ENCODE measurements around the gene ARAP3.

Gene ARAP3

GRCh38 chr5:141685591-141685990 lies 3.6 kb upstream of the ARAP3 start:
- Histone ChIP-seq H2AFZ (ENCODE audit: low read length, unreplicated experiment) (no peak overlapping the region), H3K27me3 (ENCODE audit: insufficient read depth, low read length) (peaks cover 19% of the 10 kb centered on the region), H3K27ac (ENCODE audit: low read depth, low read length) (no peak overlapping the region), H3K4me3 (ENCODE audit: low read depth, low read length) (no peak overlapping the region), H3K79me2 (ENCODE audit: control insufficient read depth, insufficient read depth, low read length, unreplicated experiment) (peaks cover 4% of the 10 kb centered on the region), H3K4me1 (ENCODE audit: control insufficient read depth, insufficient read depth, low read length, unreplicated experiment) (peaks cover 17% of the 10 kb centered on the region), H3K36me3 (ENCODE audit: insufficient read depth, low read length) (no peaks in the 10 kb centered on the region)

GRCh38 chr5:141683596-141684141 lies 1.6 kb upstream of the ARAP3 start:
- Histone ChIP-seq H3K27ac (ENCODE audit: low read depth, low read length) (no peak overlapping the region), H3K4me3 (ENCODE audit: low read depth, low read length) (no peak overlapping the region), H3K4me1 (ENCODE audit: control insufficient read depth, insufficient read depth, low read length, unreplicated experiment) (peaks cover 26% of the 10 kb centered on the region)

GRCh38 chr5:141681295-141681694 lies 735 bp downstream of the ARAP3 start:
- Histone ChIP-seq H3K27ac (ENCODE audit: low read depth, low read length) (peak overlapping the region; percentile 88), H2AFZ (ENCODE audit: low read length, unreplicated experiment) (peak overlapping the region; percentile 4), H3K4me1 (ENCODE audit: control insufficient read depth, insufficient read depth, low read length, unreplicated experiment) (peaks cover 26% of the 10 kb centered on the region), H3K36me3 (ENCODE audit: insufficient read depth, low read length) (no peaks in the 10 kb centered on the region), H3K27me3 (ENCODE audit: insufficient read depth, low read length) (no peaks in the 10 kb centered on the region), H3K79me2 (ENCODE audit: control insufficient read depth, insufficient read depth, low read length, unreplicated experiment) (peaks cover 20% of the 10 kb centered on the region), H3K4me3 (ENCODE audit: low read depth, low read length) (peak overlapping the region; percentile 71)

More at GRCh38 chr5:141683596-141684141, 1.6 kb upstream of the ARAP3 start:
- Histone ChIP-seq H3K27me3 (ENCODE audit: insufficient read depth, low read length) (no peaks in the 10 kb centered on the region), H3K79me2 (ENCODE audit: control insufficient read depth, insufficient read depth, low read length, unreplicated experiment) (peaks cover 20% of the 10 kb centered on the region), H3K36me3 (ENCODE audit: insufficient read depth, low read length) (no peaks in the 10 kb centered on the region), H2AFZ (ENCODE audit: low read length, unreplicated experiment) (no peak overlapping the region)

- Histone ChIP-seq H3K27me3 (ENCODE audit: insufficient read depth, low read length) (no peaks in the 10 kb centered on the region), H3K79me2 (ENCODE audit: control insufficient read depth, insufficient read depth, low read length, unreplicated experiment) (peaks cover 20% of the 10 kb centered on the region), H3K27ac (ENCODE audit: low read depth, low read length) (peak overlapping the region; percentile 88), H3K36me3 (ENCODE audit: insufficient read depth, low read length) (no peaks in the 10 kb centered on the region), H3K4me1 (ENCODE audit: control insufficient read depth, insufficient read depth, low read length, unreplicated experiment) (peaks cover 26% of the 10 kb centered on the region), H2AFZ (ENCODE audit: low read length, unreplicated experiment) (peak overlapping the region; percentile 4), H3K4me3 (ENCODE audit: low read depth, low read length) (peak overlapping the region; percentile 71)
Observed at GRCh38 chr5:141680751-141681201, 1.3 kb downstream of the ARAP3 start.

GRCh38 chr5:141680178-141680577 lies 1.9 kb downstream of the ARAP3 start:
- no peak overlapping the region for H2AFZ ChIP-seq (ENCODE audit: low read length, unreplicated experiment)
- H3K36me3 ChIP-seq (ENCODE audit: insufficient read depth, low read length), result no peaks in the 10 kb centered on the region
- H3K4me3 ChIP-seq (ENCODE audit: low read depth, low read length), result peak overlapping the region; percentile 71
- peak overlapping the region; percentile 88; the same call in 1 of the 2 replicates for H3K27ac ChIP-seq (ENCODE audit: low read depth, low read length)
- H3K27me3 ChIP-seq (ENCODE audit: insufficient read depth, low read length), result no peaks in the 10 kb centered on the region
- peaks cover 20% of the 10 kb centered on the region for H3K79me2 ChIP-seq (ENCODE audit: control insufficient read depth, insufficient read depth, low read length, unreplicated experiment)
- H3K4me1 ChIP-seq (ENCODE audit: control insufficient read depth, insufficient read depth, low read length, unreplicated experiment), result peaks cover 26% of the 10 kb centered on the region

- no peaks in the 10 kb centered on the region for H3K36me3 ChIP-seq (ENCODE audit: insufficient read depth, low read length)
Observed at GRCh38 chr5:141677415-141677814, 4.6 kb downstream of the ARAP3 start.

GRCh38 chr5:141675672-141676071 lies 6.4 kb downstream of the ARAP3 start:
- Histone ChIP-seq H3K27me3 (ENCODE audit: insufficient read depth, low read length) (no peaks in the 10 kb centered on the region), H3K27ac (ENCODE audit: low read depth, low read length) (no peak overlapping the region), H3K4me3 (ENCODE audit: low read depth, low read length) (no peak overlapping the region), H3K36me3 (ENCODE audit: insufficient read depth, low read length) (no peaks in the 10 kb centered on the region), H3K4me1 (ENCODE audit: control insufficient read depth, insufficient read depth, low read length, unreplicated experiment) (peaks cover 10% of the 10 kb centered on the region), H2AFZ (ENCODE audit: low read length, unreplicated experiment) (no peak overlapping the region), H3K79me2 (ENCODE audit: control insufficient read depth, insufficient read depth, low read length, unreplicated experiment) (peaks cover 17% of the 10 kb centered on the region)

More at GRCh38 chr5:141677415-141677814, 4.6 kb downstream of the ARAP3 start:
- Histone ChIP-seq H2AFZ (ENCODE audit: low read length, unreplicated experiment) (no peak overlapping the region), H3K4me3 (ENCODE audit: low read depth, low read length) (no peak overlapping the region), H3K79me2 (ENCODE audit: control insufficient read depth, insufficient read depth, low read length, unreplicated experiment) (peaks cover 20% of the 10 kb centered on the region), H3K4me1 (ENCODE audit: control insufficient read depth, insufficient read depth, low read length, unreplicated experiment) (peaks cover 22% of the 10 kb centered on the region), H3K27me3 (ENCODE audit: insufficient read depth, low read length) (no peaks in the 10 kb centered on the region), H3K27ac (ENCODE audit: low read depth, low read length) (no peak overlapping the region)

GRCh38 chr5:141674747-141675146 lies 7.3 kb downstream of the ARAP3 start:
- H3K36me3 ChIP-seq (ENCODE audit: insufficient read depth, low read length), result no peaks in the 10 kb centered on the region
- peaks cover under 1% of the 10 kb centered on the region for H3K4me1 ChIP-seq (ENCODE audit: control insufficient read depth, insufficient read depth, low read length, unreplicated experiment)
- no peak overlapping the region for H3K4me3 ChIP-seq (ENCODE audit: low read depth, low read length)
- H2AFZ ChIP-seq (ENCODE audit: low read length, unreplicated experiment), result no peak overlapping the region
- no peak overlapping the region for H3K27ac ChIP-seq (ENCODE audit: low read depth, low read length)
- peaks cover 8% of the 10 kb centered on the region for H3K79me2 ChIP-seq (ENCODE audit: control insufficient read depth, insufficient read depth, low read length, unreplicated experiment)
- H3K27me3 ChIP-seq (ENCODE audit: insufficient read depth, low read length), result no peaks in the 10 kb centered on the region

- Histone ChIP-seq H3K4me1 (ENCODE audit: control insufficient read depth, insufficient read depth, low read length, unreplicated experiment) (no peaks in the 10 kb centered on the region), H2AFZ (ENCODE audit: low read length, unreplicated experiment) (no peak overlapping the region), H3K27me3 (ENCODE audit: insufficient read depth, low read length) (no peaks in the 10 kb centered on the region), H3K36me3 (ENCODE audit: insufficient read depth, low read length) (no peaks in the 10 kb centered on the region), H3K27ac (ENCODE audit: low read depth, low read length) (no peak overlapping the region), H3K79me2 (ENCODE audit: control insufficient read depth, insufficient read depth, low read length, unreplicated experiment) (no peaks in the 10 kb centered on the region), H3K4me3 (ENCODE audit: low read depth, low read length) (no peak overlapping the region)
Observed at GRCh38 chr5:141672841-141673813, 8.9 kb downstream of the ARAP3 start.

GRCh38 chr5:141672071-141672840 lies 9.8 kb downstream of the ARAP3 start:
- no peaks in the 10 kb centered on the region for H3K4me1 ChIP-seq (ENCODE audit: control insufficient read depth, insufficient read depth, low read length, unreplicated experiment)
- no peaks in the 10 kb centered on the region for H3K27me3 ChIP-seq (ENCODE audit: insufficient read depth, low read length)
- no peaks in the 10 kb centered on the region for H3K36me3 ChIP-seq (ENCODE audit: insufficient read depth, low read length)
- H3K27ac ChIP-seq (ENCODE audit: low read depth, low read length), result no peak overlapping the region
- H3K79me2 ChIP-seq (ENCODE audit: control insufficient read depth, insufficient read depth, low read length, unreplicated experiment), result no peaks in the 10 kb centered on the region
- H3K4me3 ChIP-seq (ENCODE audit: low read depth, low read length), result no peak overlapping the region
- no peak overlapping the region for H2AFZ ChIP-seq (ENCODE audit: low read length, unreplicated experiment)

All from ACC112 (cell line).